ENCODE data around the gene MATN1.

DNA sequence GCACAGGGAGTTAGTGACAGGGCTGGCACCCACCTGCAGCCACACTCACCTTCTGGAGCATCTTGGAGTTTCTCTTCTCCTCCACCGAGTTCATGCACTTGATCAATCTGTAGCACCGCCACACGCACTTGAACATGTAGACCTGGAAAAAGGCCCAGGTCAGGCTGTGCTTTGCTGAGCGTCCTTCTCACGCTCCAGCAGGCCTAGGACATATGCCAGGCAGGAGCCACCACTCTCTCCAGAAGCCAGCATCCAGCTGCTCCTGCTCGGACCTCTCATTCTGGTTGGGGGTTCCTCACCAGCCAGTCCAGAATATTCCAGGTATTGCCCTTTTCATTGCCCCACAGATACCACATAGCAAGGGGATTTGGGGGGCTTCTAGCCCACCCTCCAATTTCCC is 11.7 kb upstream of the MATN1 start:
- TF ChIP-seq ZNF8 (CRISPR knock-in tag; IDR thresholded peaks at IDR 0.05) = no peak
- TF ChIP-seq, protein P1, sequence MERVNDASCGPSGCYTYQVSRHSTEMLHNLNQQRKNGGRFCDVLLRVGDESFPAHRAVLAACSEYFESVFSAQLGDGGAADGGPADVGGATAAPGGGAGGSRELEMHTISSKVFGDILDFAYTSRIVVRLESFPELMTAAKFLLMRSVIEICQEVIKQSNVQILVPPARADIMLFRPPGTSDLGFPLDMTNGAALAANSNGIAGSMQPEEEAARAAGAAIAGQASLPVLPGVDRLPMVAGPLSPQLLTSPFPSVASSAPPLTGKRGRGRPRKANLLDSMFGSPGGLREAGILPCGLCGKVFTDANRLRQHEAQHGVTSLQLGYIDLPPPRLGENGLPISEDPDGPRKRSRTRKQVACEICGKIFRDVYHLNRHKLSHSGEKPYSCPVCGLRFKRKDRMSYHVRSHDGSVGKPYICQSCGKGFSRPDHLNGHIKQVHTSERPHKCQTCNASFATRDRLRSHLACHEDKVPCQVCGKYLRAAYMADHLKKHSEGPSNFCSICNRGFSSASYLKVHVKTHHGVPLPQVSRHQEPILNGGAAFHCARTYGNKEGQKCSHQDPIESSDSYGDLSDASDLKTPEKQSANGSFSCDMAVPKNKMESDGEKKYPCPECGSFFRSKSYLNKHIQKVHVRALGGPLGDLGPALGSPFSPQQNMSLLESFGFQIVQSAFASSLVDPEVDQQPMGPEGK (CRISPR knock-in tag; IDR thresholded peaks at IDR 0.05; ENCODE audit: borderline replicate concordance) = no peak
- no peak for TF ChIP-seq ZFP3 (CRISPR knock-in tag; IDR thresholded peaks at IDR 0.05)
- no peak for TF ChIP-seq ARNTL (CRISPR knock-in tag; IDR thresholded peaks at IDR 0.05; ENCODE audit: borderline replicate concordance, low read depth)
- TF ChIP-seq, protein P2, sequence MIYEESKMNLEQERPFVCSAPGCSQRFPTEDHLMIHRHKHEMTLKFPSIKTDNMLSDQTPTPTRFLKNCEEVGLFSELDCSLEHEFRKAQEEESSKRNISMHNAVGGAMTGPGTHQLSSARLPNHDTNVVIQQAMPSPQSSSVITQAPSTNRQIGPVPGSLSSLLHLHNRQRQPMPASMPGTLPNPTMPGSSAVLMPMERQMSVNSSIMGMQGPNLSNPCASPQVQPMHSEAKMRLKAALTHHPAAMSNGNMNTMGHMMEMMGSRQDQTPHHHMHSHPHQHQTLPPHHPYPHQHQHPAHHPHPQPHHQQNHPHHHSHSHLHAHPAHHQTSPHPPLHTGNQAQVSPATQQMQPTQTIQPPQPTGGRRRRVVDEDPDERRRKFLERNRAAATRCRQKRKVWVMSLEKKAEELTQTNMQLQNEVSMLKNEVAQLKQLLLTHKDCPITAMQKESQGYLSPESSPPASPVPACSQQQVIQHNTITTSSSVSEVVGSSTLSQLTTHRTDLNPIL (CRISPR knock-in tag; IDR thresholded peaks at IDR 0.05; ENCODE audit: low read depth) = no peak
- TF ChIP-seq TOX (CRISPR knock-in tag; IDR thresholded peaks at IDR 0.05; ENCODE audit: borderline replicate concordance) = no peak
- TF ChIP-seq ZC3H10 (CRISPR knock-in tag; IDR thresholded peaks at IDR 0.05) = no peak
- TF ChIP-seq ZFP30 (CRISPR knock-in tag; IDR thresholded peaks at IDR 0.05) = no peak
- no peak for TF ChIP-seq PPARA (CRISPR knock-in tag; IDR thresholded peaks at IDR 0.05; ENCODE audit: borderline replicate concordance)
- TF ChIP-seq, protein P3, sequence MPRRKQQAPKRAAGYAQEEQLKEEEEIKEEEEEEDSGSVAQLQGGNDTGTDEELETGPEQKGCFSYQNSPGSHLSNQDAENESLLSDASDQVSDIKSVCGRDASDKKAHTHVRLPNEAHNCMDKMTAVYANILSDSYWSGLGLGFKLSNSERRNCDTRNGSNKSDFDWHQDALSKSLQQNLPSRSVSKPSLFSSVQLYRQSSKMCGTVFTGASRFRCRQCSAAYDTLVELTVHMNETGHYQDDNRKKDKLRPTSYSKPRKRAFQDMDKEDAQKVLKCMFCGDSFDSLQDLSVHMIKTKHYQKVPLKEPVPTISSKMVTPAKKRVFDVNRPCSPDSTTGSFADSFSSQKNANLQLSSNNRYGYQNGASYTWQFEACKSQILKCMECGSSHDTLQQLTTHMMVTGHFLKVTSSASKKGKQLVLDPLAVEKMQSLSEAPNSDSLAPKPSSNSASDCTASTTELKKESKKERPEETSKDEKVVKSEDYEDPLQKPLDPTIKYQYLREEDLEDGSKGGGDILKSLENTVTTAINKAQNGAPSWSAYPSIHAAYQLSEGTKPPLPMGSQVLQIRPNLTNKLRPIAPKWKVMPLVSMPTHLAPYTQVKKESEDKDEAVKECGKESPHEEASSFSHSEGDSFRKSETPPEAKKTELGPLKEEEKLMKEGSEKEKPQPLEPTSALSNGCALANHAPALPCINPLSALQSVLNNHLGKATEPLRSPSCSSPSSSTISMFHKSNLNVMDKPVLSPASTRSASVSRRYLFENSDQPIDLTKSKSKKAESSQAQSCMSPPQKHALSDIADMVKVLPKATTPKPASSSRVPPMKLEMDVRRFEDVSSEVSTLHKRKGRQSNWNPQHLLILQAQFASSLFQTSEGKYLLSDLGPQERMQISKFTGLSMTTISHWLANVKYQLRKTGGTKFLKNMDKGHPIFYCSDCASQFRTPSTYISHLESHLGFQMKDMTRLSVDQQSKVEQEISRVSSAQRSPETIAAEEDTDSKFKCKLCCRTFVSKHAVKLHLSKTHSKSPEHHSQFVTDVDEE (CRISPR knock-in tag; IDR thresholded peaks at IDR 0.05) = no peak
- no peak for TF ChIP-seq ZNF70 (CRISPR knock-in tag; IDR thresholded peaks at IDR 0.05)
- no peak for TF ChIP-seq OSR1 (CRISPR knock-in tag; IDR thresholded peaks at IDR 0.05)
- TF ChIP-seq BACH2 (CRISPR knock-in tag; IDR thresholded peaks at IDR 0.05; ENCODE audit: borderline replicate concordance) = no peak

All from SK-N-SH treated with all-trans-retinoic acid at 6 μM for 48 hours (cell line).